ENCODE results near the gene ZNF277.

ZNF277 gene

DNA sequence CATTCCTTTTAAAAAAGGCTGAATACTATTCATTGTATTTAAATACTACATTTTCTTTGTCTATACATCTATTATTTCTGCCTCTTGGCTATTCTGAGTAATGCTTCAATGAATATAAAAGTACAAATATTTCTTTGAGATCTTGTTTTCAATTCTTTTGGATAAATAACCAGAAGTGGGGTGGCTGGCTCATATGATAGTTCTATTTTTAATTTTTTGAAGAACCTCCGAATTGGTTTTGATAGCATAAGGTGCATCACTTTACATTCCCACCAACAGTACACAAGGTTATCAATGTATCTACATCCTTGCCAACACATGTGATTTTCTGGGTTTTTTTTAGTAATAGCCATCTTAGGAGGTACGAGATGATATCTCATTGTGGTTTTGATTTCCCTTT is 72.5 kb downstream of the ZNF277 start:
- H3K4me1 ChIP-seq (ENCODE audit: control extremely low read depth in 1 of 4, control insufficient read depth in 4 of 4, insufficient read depth in 4 of 4, low read length in 3 of 4), result peaks cover 0 to 7% (median 2%) of the 10 kb centered on the region in 4 experiments
- H3K27ac ChIP-seq (ENCODE audit: insufficient read depth in 1 of 2, low read depth in 1 of 2, low read length in 2 of 2, poor library complexity in 1 of 2, severe bottlenecking in 2 of 2), result no peak overlapping the region
- no peaks in the 10 kb centered on the region for H3K27me3 ChIP-seq (replicated peaks in 2 of 5; ENCODE audit: control insufficient read depth in 4 of 5, insufficient read depth in 5 of 5, low read length in 4 of 5)
- peaks cover 0 to 3% (median 0%) of the 10 kb centered on the region in 5 experiments for H3K9me3 ChIP-seq (ENCODE audit: control extremely low read depth in 1 of 5, control insufficient read depth in 4 of 5, insufficient read depth in 2 of 5, low read depth in 1 of 5, low read length in 4 of 5)
- no peak for DNase-seq
- peaks cover 0 to 2% (median 0%) of the 10 kb centered on the region in 4 experiments for H3K36me3 ChIP-seq (ENCODE audit: control insufficient read depth in 4 of 4, insufficient read depth in 4 of 4, low read length in 3 of 4)
- WGBS (ENCODE audit: insufficient coverage), result no CpG with 5 or more reads among the region's 2 CpGs
- ChIA-PET CTCF (no interaction called here), POLR2A (no interaction called here)
- no peak overlapping the region for H3K4me3 ChIP-seq (ENCODE audit: control insufficient read depth in 1 of 7, extremely low read depth in 1 of 7, insufficient read depth in 4 of 7, low read depth in 2 of 7, low read length in 6 of 7)

DNA sequence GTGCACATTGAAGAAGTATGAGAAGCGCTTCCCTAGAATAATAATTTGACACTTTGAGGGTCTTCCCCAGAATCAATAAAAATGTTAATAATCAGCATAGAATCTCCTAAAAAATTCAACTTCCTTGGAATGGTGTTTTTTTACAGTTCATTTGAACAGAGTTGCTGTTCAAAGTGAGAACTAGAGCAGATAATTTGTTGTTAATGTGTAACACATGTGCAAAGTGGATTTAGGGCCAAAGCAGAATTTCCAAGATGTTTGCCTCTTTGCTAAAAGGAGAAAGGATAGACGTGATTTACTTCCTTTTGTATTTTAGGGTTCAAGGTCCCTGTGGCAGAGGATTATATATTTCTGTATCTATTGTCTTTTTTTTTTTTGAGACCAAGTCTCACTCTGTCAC is 73.8 kb downstream of the ZNF277 start:
- Histone ChIP-seq H3K9me3 (ENCODE audit: control extremely low read depth in 1 of 5, control insufficient read depth in 4 of 5, insufficient read depth in 2 of 5, low read depth in 1 of 5, low read length in 4 of 5) (peaks cover 0 to 3% (median 0%) of the 10 kb centered on the region in 5 experiments), H3K27ac (ENCODE audit: insufficient read depth in 1 of 2, low read depth in 1 of 2, low read length in 2 of 2, poor library complexity in 1 of 2, severe bottlenecking in 2 of 2) (no peak overlapping the region), H3K27me3 (replicated peaks in 2 of 5; ENCODE audit: control insufficient read depth in 4 of 5, insufficient read depth in 5 of 5, low read length in 4 of 5) (no peaks in the 10 kb centered on the region), H3K4me1 (ENCODE audit: control extremely low read depth in 1 of 4, control insufficient read depth in 4 of 4, insufficient read depth in 4 of 4, low read length in 3 of 4) (peaks cover 0 to 7% (median 2%) of the 10 kb centered on the region in 4 experiments), H3K4me3 (ENCODE audit: control insufficient read depth in 1 of 7, extremely low read depth in 1 of 7, insufficient read depth in 4 of 7, low read depth in 2 of 7, low read length in 6 of 7) (no peak overlapping the region), H3K36me3 (ENCODE audit: control insufficient read depth in 4 of 4, insufficient read depth in 4 of 4, low read length in 3 of 4) (peaks cover 0 to 2% (median 0%) of the 10 kb centered on the region in 4 experiments)
- ChIA-PET POLR2A (no interaction called here), CTCF (no interaction called here)
- DNase-seq, result no peak
- no CpG with 5 or more reads among the region's 2 CpGs for WGBS (ENCODE audit: insufficient coverage)

- CTCF ChIA-PET, result interaction anchor here (0.7 kb wide), 1 partner anchor 11 kb away, joined by 3 read pairs; no protein-coding TSS in a partner anchor
- Histone ChIP-seq H3K27ac (ENCODE audit: insufficient read depth in 1 of 2, low read depth in 1 of 2, low read length in 2 of 2, poor library complexity in 1 of 2, severe bottlenecking in 2 of 2) (no peak overlapping the region), H3K9me3 (ENCODE audit: control extremely low read depth in 1 of 5, control insufficient read depth in 4 of 5, insufficient read depth in 2 of 5, low read depth in 1 of 5, low read length in 4 of 5) (peaks cover 0 to 3% (median 0%) of the 10 kb centered on the region in 5 experiments)
Measured at GRCh38 chr7:112282476-112283188, 76.1 kb downstream of the ZNF277 start.

GRCh38 chr7:112283382-112283910 is 77.0 kb downstream of the ZNF277 start:
- CTCF ChIA-PET, result no interaction called here
- POLR2A ChIA-PET, result no interaction called here
- peaks cover 0 to 6% (median 3%) of the 10 kb centered on the region in 4 experiments for H3K36me3 ChIP-seq (ENCODE audit: control insufficient read depth in 4 of 4, insufficient read depth in 4 of 4, low read length in 3 of 4)
- H3K27ac ChIP-seq (ENCODE audit: insufficient read depth in 1 of 2, low read depth in 1 of 2, low read length in 2 of 2, poor library complexity in 1 of 2, severe bottlenecking in 2 of 2), result no peak overlapping the region
- peaks cover 0 to 3% (median 0%) of the 10 kb centered on the region in 5 experiments for H3K9me3 ChIP-seq (ENCODE audit: control extremely low read depth in 1 of 5, control insufficient read depth in 4 of 5, insufficient read depth in 2 of 5, low read depth in 1 of 5, low read length in 4 of 5)
- no peak for DNase-seq
- H3K4me3 ChIP-seq (ENCODE audit: control insufficient read depth in 1 of 7, extremely low read depth in 1 of 7, insufficient read depth in 4 of 7, low read depth in 2 of 7, low read length in 6 of 7), result no peak overlapping the region
- WGBS (ENCODE audit: insufficient coverage), result 90% methylated on average over 3 of the region's 4 CpGs
- H3K27me3 ChIP-seq (replicated peaks in 2 of 5; ENCODE audit: control insufficient read depth in 4 of 5, insufficient read depth in 5 of 5, low read length in 4 of 5), result no peaks in the 10 kb centered on the region
- H3K4me1 ChIP-seq (ENCODE audit: control extremely low read depth in 1 of 4, control insufficient read depth in 4 of 4, insufficient read depth in 4 of 4, low read length in 3 of 4), result peaks cover 0 to 8% (median 3%) of the 10 kb centered on the region in 4 experiments

More at GRCh38 chr7:112282476-112283188, 76.1 kb downstream of the ZNF277 start:
- DNase-seq, result peak; percentile 4 to 63 (median 44)
- 88% methylated on average over 1 of the region's 1 CpG for WGBS (ENCODE audit: insufficient coverage)
- no peaks in the 10 kb centered on the region for H3K36me3 ChIP-seq (ENCODE audit: control insufficient read depth in 4 of 4, insufficient read depth in 4 of 4, low read length in 3 of 4)
- POLR2A ChIA-PET, result no interaction called here
- H3K27me3 ChIP-seq (replicated peaks in 2 of 5; ENCODE audit: control insufficient read depth in 4 of 5, insufficient read depth in 5 of 5, low read length in 4 of 5), result no peaks in the 10 kb centered on the region
- peaks cover 0 to 8% (median 3%) of the 10 kb centered on the region in 4 experiments for H3K4me1 ChIP-seq (ENCODE audit: control extremely low read depth in 1 of 4, control insufficient read depth in 4 of 4, insufficient read depth in 4 of 4, low read length in 3 of 4)
- H3K4me3 ChIP-seq (ENCODE audit: control insufficient read depth in 1 of 7, extremely low read depth in 1 of 7, insufficient read depth in 4 of 7, low read depth in 2 of 7, low read length in 6 of 7), result no peak overlapping the region

DNA sequence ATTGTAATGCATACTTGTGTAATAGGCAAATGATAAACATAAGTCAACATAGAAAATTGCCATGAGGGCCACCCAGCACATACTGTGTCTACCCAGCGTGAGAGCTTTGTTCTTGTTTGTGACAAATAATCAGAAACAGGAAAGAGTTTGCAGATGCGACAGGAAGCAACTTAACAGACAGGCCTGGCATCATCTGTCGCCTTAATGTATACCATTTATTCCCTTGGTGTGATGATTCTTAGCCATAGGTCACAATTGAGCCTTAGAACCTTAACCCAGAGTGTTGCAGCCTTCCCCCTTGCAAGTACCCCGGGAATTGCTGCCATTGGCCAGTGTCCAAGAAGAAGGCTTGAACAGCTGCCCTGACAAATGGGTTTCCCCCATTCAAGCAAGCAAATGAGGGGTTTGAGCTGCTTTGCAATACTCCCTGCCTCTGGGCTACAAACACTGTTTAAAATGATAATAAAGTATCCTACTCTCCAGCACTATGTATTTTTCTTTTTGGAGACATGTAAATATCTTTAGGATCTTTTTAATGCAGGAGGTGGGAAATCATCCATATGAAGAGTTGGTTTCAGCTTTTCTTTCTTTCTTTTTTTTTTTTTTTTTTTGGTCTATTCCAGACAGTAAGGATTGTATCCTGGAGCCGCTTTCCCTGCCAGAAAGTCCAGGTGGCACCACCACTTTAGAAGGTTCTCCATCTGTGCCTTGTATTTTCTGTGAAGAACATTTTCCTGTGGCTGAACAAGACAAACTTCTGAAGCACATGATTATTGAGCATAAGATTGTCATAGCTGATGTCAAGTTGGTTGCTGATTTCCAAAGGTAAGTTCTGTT is 80.0 kb downstream of the ZNF277 start:
- Histone ChIP-seq H3K9me3 (ENCODE audit: control extremely low read depth in 1 of 5, control insufficient read depth in 4 of 5, insufficient read depth in 2 of 5, low read depth in 1 of 5, low read length in 4 of 5) (no peaks in the 10 kb centered on the region), H3K4me1 (ENCODE audit: control extremely low read depth in 1 of 4, control insufficient read depth in 4 of 4, insufficient read depth in 4 of 4, low read length in 3 of 4) (peaks cover 0 to 8% (median 3%) of the 10 kb centered on the region in 4 experiments), H3K27me3 (replicated peaks in 2 of 5; ENCODE audit: control insufficient read depth in 4 of 5, insufficient read depth in 5 of 5, low read length in 4 of 5) (no peaks in the 10 kb centered on the region), H3K36me3 (ENCODE audit: control insufficient read depth in 4 of 4, insufficient read depth in 4 of 4, low read length in 3 of 4) (peaks cover 0 to 8% (median 5%) of the 10 kb centered on the region in 4 experiments), H3K4me3 (ENCODE audit: control insufficient read depth in 1 of 7, extremely low read depth in 1 of 7, insufficient read depth in 4 of 7, low read depth in 2 of 7, low read length in 6 of 7) (no peak overlapping the region), H3K27ac (ENCODE audit: insufficient read depth in 1 of 2, low read depth in 1 of 2, low read length in 2 of 2, poor library complexity in 1 of 2, severe bottlenecking in 2 of 2) (no peak overlapping the region)
- CTCF ChIA-PET, result interaction anchor here (0.5 kb wide), 1 partner anchor 26 kb away, joined by 3 read pairs; no protein-coding TSS in a partner anchor
- POLR2A ChIA-PET, result interaction anchor here (0.6 kb wide), 1 partner anchor 420 kb away, joined by 3 read pairs; no protein-coding TSS in a partner anchor
- WGBS (ENCODE audit: insufficient coverage), result 72% methylated on average over 5 of the region's 5 CpGs
- peak in 1 of 3 donors; percentile 8 for DNase-seq

- H3K27ac ChIP-seq (ENCODE audit: insufficient read depth in 1 of 2, low read depth in 1 of 2, low read length in 2 of 2, poor library complexity in 1 of 2, severe bottlenecking in 2 of 2), result no peak overlapping the region
- H3K27me3 ChIP-seq (replicated peaks in 2 of 5; ENCODE audit: control insufficient read depth in 4 of 5, insufficient read depth in 5 of 5, low read length in 4 of 5), result no peaks in the 10 kb centered on the region
- H3K36me3 ChIP-seq (ENCODE audit: control insufficient read depth in 4 of 4, insufficient read depth in 4 of 4, low read length in 3 of 4), result peaks cover 0 to 8% (median 5%) of the 10 kb centered on the region in 4 experiments
- CTCF ChIA-PET, result interaction anchor here (0.7 kb wide), 1 partner anchor 43 kb away, joined by 3 read pairs; no protein-coding TSS in a partner anchor
- POLR2A ChIA-PET, result no interaction called here
- no peaks in the 10 kb centered on the region for H3K9me3 ChIP-seq (ENCODE audit: control extremely low read depth in 1 of 5, control insufficient read depth in 4 of 5, insufficient read depth in 2 of 5, low read depth in 1 of 5, low read length in 4 of 5)
- no peak for DNase-seq
- WGBS (ENCODE audit: insufficient coverage), result 100% methylated on average over 2 of the region's 3 CpGs
- H3K4me1 ChIP-seq (ENCODE audit: control extremely low read depth in 1 of 4, control insufficient read depth in 4 of 4, insufficient read depth in 4 of 4, low read length in 3 of 4), result peaks cover 0 to 3% (median 0%) of the 10 kb centered on the region in 4 experiments
- H3K4me3 ChIP-seq (ENCODE audit: control insufficient read depth in 1 of 7, extremely low read depth in 1 of 7, insufficient read depth in 4 of 7, low read depth in 2 of 7, low read length in 6 of 7), result no peak overlapping the region
Measured at GRCh38 chr7:112288301-112288700, 81.8 kb downstream of the ZNF277 start.

Measured in common myeloid progenitor, CD34-positive (primary cell).